NCI-H69 (cell line): Measurements from ENCODE around the gene CBLN1.

ENCODE experiments used
- DNase-seq: peaks from one replicate; lab custom pipeline; 2025; lab: John Stamatoyannopoulos, UW

Gene CBLN1

GRCh38 chr16:49281480-49281842, at the start of gene CBLN1:
Gene CBLN1, minus strand, starts transcription at chr16:49281838. Its CDS starts 373 bp downstream, at chr16:49281465.
- no peak for DNase-seq

DNA sequence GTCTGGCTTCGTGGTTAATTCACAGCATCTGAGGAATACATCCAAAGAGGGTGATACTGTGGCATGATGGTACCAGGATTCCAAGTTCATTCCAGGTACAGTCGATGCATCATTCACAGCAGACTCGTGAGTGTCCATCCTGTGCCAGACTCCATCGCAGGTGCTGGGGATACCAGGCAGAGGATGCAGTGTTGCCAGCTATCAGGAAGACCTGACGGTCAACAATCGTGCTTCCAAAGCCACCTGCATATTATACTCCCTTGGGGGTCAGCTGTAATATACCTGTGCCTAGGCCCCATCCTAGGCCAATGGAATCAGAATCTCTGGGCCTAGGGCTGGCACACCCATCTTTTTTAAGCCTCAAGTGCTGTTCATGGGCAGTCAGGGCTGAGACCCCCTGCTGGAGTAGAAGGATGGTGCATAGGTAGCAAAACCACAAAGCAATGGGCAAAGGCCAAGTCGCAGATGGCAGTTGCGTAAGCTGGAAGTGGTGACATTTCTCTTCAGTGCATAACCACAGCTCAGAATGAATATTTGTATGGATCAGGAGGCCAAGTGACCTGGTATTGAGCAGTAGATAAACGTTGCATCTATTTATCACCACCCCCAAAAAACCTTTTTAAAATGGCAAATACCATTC, 49.0 kb upstream of the CBLN1 start:
- DNase-seq: no peak

GRCh38 chr16:49328325-49328724, 46.7 kb upstream of the CBLN1 start:
- no peak for DNase-seq

- DNase-seq: no peak
These were observed 45.8 kb upstream of the CBLN1 start for GRCh38 chr16:49327466-49327865.

GRCh38 chr16:49324703-49325102, 43.1 kb upstream of the CBLN1 start:
- DNase-seq: no peak

DNA sequence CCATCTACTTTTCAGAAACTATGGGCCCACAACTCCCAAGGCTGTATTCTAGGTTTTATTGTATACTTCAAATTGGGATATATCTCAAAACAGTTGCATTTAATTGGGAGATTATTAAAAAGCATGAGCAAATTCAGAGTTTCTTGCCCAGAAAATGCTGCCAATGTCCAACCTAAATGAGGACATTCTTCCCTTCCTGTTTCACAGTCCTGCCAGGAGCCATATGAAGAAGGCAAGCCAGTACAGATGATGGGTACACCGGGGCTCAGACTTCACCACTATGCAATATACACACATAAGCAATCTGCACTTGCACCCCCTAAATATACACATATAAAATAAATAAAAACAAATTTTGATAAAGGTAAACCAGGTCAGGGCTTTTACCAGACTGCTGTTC, 34.0 kb upstream of the CBLN1 start:
- DNase-seq: no peak

DNA sequence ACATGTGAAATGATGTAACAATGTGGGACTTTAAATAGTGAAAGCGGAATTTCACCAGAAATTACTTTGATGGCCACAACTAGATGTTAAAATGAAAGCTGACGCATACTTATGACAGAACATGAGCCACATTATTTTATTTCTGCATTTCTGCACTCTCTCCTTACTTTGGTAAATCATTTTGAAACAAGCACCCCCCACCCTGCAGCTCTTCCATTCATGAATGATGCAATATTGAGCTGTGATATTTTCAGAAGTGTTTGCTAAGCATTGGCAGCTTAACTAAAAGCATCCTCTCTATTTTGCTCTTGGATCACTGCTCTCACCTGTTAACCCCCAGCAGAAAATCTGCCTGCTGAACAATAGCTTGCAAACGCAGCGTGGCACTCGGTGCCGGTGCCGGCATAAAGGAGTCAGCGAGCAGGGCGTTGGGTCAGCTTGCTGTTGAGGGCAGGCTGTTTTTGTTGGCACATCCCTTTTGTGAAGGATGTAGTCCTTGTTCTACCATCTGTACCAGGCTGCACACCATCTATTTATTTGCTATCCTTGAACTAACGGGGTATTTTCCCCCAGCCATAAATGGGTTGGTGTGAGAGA, 30.8 kb upstream of the CBLN1 start:
- DNase-seq: peak; percentile 61

DNA sequence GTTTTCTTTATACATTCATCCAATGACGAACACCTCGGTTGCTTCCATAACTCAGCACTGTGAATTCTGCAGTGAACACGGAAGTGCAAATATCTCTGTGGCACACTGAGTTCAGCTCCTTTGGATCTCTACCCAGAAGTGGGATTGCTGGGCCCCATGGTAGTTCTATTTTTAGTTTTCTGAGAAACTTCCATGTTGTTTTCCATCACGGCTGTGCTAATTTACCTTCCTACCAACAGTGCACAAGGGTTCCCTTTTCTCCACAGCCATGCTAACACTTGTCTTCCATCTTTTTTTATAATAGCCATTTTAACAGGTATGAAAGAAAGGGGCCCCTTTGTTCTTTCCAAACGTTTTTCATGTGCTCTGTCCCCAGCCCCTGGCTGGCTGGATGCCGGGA, 30.2 kb upstream of the CBLN1 start:
- no peak for DNase-seq

DNA sequence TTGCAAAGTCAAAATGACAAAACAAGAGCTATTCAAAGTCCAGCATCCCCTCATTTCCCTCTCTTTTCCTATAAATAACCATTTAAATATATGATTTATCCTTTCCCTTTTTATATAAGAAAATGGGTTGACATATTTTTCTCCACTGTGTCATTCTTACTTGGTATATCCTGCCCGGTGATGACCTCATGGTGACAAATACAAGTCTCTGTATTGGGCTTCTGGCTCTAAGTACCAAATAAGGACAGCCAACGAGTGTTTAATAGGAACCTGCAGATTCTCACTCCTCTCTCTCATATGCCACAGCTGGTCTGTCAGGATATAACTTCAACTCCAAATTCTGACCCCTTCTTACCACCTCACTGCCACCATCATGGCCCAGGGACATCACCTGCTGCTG, 25.5 kb upstream of the CBLN1 start:
- DNase-seq: no peak

DNA sequence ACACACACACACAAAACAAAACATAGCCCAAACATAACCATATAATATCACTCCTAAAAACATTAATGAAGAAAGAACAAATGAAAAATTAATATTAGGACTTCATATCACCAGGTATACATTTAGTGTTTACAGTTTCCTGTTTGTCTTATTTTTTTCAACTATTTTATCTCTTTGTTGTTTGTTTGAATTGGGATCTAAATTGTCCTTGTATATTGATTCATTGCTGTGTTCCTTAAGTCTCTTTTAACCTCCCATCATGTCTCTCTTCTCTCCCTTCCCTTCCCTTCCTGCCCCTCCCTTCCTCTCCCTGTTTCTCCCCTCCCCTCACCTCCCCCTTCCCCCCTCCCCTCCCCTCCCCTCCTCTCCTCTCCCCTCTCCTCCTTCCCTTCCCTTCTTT, 23.8 kb upstream of the CBLN1 start:
- DNase-seq: no peak

DNA sequence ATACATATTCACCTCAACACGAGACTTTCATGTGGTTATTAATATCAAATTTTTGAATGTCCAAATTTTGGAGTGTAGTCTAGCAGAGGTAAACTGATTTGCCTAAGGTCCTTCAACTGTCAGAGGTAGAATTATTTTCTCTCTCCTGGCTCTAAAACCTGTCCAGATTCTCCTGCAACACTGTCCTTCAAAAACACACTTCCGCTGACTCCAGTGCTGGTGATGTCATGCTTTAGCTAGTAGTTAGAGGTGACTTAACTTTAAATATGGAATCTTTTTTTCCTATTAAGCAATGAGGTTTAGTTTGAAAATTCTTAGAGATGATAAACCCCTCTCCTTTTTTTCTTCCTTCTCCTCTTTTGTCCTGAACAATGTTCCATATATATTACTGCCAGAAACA, 10.8 kb upstream of the CBLN1 start:
- DNase-seq: no peak

DNA sequence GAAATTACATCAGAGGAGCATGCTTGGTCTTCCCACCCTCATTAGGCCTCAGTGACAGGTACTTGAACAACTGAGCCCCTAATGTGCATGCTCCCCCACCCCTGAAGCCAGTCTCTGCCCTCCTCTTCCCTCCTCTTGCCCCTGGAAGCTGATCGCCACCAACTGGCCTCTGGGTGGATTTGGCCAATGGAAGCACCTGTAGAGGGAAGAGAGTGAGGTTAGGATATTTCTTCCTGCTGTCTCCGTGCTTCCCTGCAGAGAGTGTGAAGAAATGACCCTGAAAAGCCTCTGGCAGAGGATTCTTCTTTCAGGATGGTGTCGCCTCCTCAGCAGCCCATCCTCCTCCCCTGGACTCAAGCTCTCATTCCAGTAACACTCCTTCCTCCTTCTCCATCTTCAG, 5.9 kb upstream of the CBLN1 start:
- DNase-seq: no peak

GRCh38 chr16:49284962-49285361, 3.3 kb upstream of the CBLN1 start:
- no peak for DNase-seq

DNA sequence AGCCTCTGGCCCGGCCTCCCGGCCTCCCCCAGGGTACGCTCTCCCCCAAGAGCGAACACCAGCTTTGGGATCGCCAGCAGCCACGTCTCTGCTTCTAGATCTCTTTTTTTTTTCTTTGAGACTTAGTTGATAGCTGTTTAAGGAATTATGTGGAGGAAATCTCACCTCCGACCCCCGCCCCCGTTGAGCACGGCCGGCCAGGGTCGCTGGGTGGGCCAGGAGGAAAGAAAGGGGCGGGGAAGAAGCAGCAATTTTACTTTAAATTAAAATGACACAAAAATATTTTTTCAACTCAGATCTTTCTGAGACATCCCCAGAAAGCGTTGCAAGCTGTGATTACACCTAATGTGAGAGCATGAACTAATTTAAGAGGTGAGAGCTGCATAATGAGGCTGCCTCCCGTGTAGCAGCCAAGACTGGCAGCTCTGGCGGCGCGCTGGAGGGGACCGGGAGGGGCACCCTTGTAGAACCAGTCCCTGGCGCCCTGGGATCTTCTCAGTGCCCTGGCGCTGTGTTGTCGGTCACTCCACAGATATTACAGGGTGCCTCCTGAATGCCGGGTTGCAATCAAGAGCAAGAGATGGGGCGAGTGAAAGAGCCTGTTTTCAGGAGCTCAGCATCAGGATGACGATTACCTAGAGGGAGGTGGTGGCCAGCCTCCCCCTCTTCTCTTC, 1.9 kb upstream of the CBLN1 start:
- DNase-seq: peak; percentile 60

- DNase-seq: peak; percentile 82
These were observed 1.2 kb upstream of the CBLN1 start for GRCh38 chr16:49282690-49283375.

- peak; percentile 95 for DNase-seq
These were observed 405 bp upstream of the CBLN1 start for GRCh38 chr16:49281843-49282642.

DNA sequence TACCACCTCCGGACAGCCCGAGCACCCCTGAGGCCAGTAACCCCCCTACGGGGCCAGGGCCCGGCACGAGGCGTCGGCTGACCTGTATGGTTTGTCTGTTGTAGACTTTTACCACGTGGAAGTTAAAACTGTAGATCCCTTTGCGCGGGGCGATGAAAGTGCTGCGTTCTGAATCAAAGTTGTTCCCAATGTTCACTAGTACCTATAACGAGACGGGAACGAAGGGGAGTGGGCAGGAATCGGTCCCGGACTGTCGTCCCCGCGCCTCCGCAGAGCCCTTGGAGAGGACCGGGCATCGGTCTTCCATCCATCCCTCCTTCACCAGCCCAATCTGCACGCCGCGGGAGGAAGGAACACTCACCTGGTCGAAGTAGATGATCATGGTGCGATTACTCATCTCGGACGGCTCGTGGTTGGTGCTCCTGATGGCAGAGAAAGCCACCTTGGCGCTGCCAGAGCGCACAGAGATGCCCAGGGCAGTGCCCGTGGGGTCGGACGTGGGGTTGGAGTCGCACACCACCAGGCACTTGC, 732 bp downstream of the CBLN1 start:
- peak; percentile 36 for DNase-seq

- peak; percentile 38 for DNase-seq
These were observed 1.4 kb downstream of the CBLN1 start for GRCh38 chr16:49280105-49280741.

- no peak for DNase-seq
These were observed 2.5 kb downstream of the CBLN1 start for GRCh38 chr16:49278944-49279725.

DNA sequence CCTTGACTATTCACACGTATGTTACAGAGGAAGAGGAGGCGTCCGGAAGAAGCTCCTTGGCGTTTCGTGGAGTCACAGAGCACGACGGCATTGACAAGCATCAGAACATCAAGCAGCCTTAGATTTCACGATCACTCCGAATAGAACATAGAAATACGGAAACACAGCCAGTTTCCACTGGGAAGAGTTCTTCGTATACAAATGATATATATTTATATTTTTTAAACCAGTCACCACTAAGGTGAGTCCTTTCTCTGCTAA, 3.1 kb downstream of the CBLN1 start:
- DNase-seq: no peak
